Measurements from ENCODE around the gene TMEM17.

Gene TMEM17

GRCh38 chr2:62472312-62472711 is 33.7 kb downstream of the TMEM17 start:
- H3K4me3 ChIP-seq (ENCODE audit: low read length), result no peak overlapping the region
- no peak for TF ChIP-seq ZNF274 (IDR thresholded peaks at IDR 0.05; ENCODE audit: low read depth, low read length)

- no peak for TF ChIP-seq ZNF274 (IDR thresholded peaks at IDR 0.05; ENCODE audit: low read depth, low read length)
- H3K4me3 ChIP-seq (ENCODE audit: low read length), result no peak overlapping the region
Observed at GRCh38 chr2:62471816-62472215, 34.2 kb downstream of the TMEM17 start.

- no peak overlapping the region for H3K4me3 ChIP-seq (ENCODE audit: low read length)
- TF ChIP-seq ZNF274 (IDR thresholded peaks at IDR 0.05; ENCODE audit: low read depth, low read length), result no peak
Observed at GRCh38 chr2:62471404-62471803, 34.6 kb downstream of the TMEM17 start.

GRCh38 chr2:62469548-62469947 is 36.4 kb downstream of the TMEM17 start:
- no peak for TF ChIP-seq ZNF274 (IDR thresholded peaks at IDR 0.05; ENCODE audit: low read depth, low read length)

GRCh38 chr2:62469114-62469513 is 36.9 kb downstream of the TMEM17 start:
- no peak for TF ChIP-seq ZNF274 (IDR thresholded peaks at IDR 0.05; ENCODE audit: low read depth, low read length)
- H3K4me3 ChIP-seq (ENCODE audit: low read length), result no peak overlapping the region

More at GRCh38 chr2:62469548-62469947, 36.4 kb downstream of the TMEM17 start:
- H3K4me3 ChIP-seq (ENCODE audit: low read length), result no peak overlapping the region

GRCh38 chr2:62467475-62468321 is 38.3 kb downstream of the TMEM17 start:
- TF ChIP-seq ZNF274 (IDR thresholded peaks at IDR 0.05; ENCODE audit: low read depth, low read length), result no peak

GRCh38 chr2:62467100-62467474 is 38.9 kb downstream of the TMEM17 start:
- no peak overlapping the region for H3K4me3 ChIP-seq (ENCODE audit: low read length)
- no peak for TF ChIP-seq ZNF274 (IDR thresholded peaks at IDR 0.05; ENCODE audit: low read depth, low read length)

More at GRCh38 chr2:62467475-62468321, 38.3 kb downstream of the TMEM17 start:
- H3K4me3 ChIP-seq (ENCODE audit: low read length), result no peak overlapping the region

- TF ChIP-seq ZNF274 (IDR thresholded peaks at IDR 0.05; ENCODE audit: low read depth, low read length), result no peak
- H3K4me3 ChIP-seq (ENCODE audit: low read length), result no peak overlapping the region
Observed at GRCh38 chr2:62466503-62466854, 39.5 kb downstream of the TMEM17 start.

GRCh38 chr2:62465741-62466502 is 40.1 kb downstream of the TMEM17 start:
- no peak for TF ChIP-seq ZNF274 (IDR thresholded peaks at IDR 0.05; ENCODE audit: low read depth, low read length)
- no peak overlapping the region for H3K4me3 ChIP-seq (ENCODE audit: low read length)

GRCh38 chr2:62465039-62465740 is 40.8 kb downstream of the TMEM17 start:
- no peak for TF ChIP-seq ZNF274 (IDR thresholded peaks at IDR 0.05; ENCODE audit: low read depth, low read length)
- no peak overlapping the region for H3K4me3 ChIP-seq (ENCODE audit: low read length)

GRCh38 chr2:62464221-62465007 is 41.6 kb downstream of the TMEM17 start:
- TF ChIP-seq ZNF274 (IDR thresholded peaks at IDR 0.05; ENCODE audit: low read depth, low read length), result no peak
- no peak overlapping the region for H3K4me3 ChIP-seq (ENCODE audit: low read length)

GRCh38 chr2:62462211-62462610 is 43.8 kb downstream of the TMEM17 start:
- no peak for TF ChIP-seq ZNF274 (IDR thresholded peaks at IDR 0.05; ENCODE audit: low read depth, low read length)
- no peak overlapping the region for H3K4me3 ChIP-seq (ENCODE audit: low read length)

GRCh38 chr2:62461707-62462106 is 44.3 kb downstream of the TMEM17 start:
- H3K4me3 ChIP-seq (ENCODE audit: low read length), result no peak overlapping the region
- no peak for TF ChIP-seq ZNF274 (IDR thresholded peaks at IDR 0.05; ENCODE audit: low read depth, low read length)
